ENCODE data around the gene DUSP11. TPM values are rescaled to one million over a fixed set of nuclear protein-coding genes. Genes with fewer than 3 reads are reported as not detected.

The DUSP11 gene
- 38.5 TPM for total RNA-seq

GRCh38 chr2:73779467-73780236 lies at the start of gene DUSP11:
TSS of gene DUSP11 (minus strand) at chr2:73780103. CDS start at chr2:73779974, 129 bp downstream.

GRCh38 chr2:73828818-73829570 lies 49.1 kb upstream of the DUSP11 start, which contains the start of gene STAMBP:
TSS of gene STAMBP (plus strand) at chr2:73828961. CDS start at chr2:73830857, 1,896 bp downstream.

GRCh38 chr2:73783883-73784282 lies 4.0 kb upstream of the DUSP11 start, which contains the start of gene C2orf78:
TSS of gene C2orf78 (plus strand) at chr2:73784183. CDS start at chr2:73784310, 127 bp downstream.

GRCh38 chr2:73736855-73737779 lies 42.8 kb downstream of the DUSP11 start, which contains the start of gene TPRKB:
TSS of gene TPRKB (minus strand) at chr2:73737345. CDS start at chr2:73734569, 2,776 bp downstream.

Other genes starting within 250 kb of the DUSP11 start
- not detected for gene NAT8, start 137.7 kb downstream of the DUSP11 start, total RNA-seq
- 32.9 TPM for gene TPRKB, start 42.8 kb downstream of the DUSP11 start, total RNA-seq
- gene C2orf78, start 4.1 kb upstream of the DUSP11 start, total RNA-seq: not detected
- 19.1 TPM for gene STAMBP, start 48.9 kb upstream of the DUSP11 start, total RNA-seq
- not detected for gene ACTG2, start 112.9 kb upstream of the DUSP11 start, total RNA-seq
- gene DGUOK, start 146.8 kb upstream of the DUSP11 start, total RNA-seq: 56.3 TPM
- 35.7 TPM for gene TET3, start 204.8 kb upstream of the DUSP11 start, total RNA-seq